GM20431 (cell line): ENCODE measurements around the gene HDHD2.

Source experiments
- in situ Hi-C: fragments of 300-500 bp; cut with MseI, MboI; formaldehyde crosslinking; loops from one replicate; pipeline ENCODE4 v1.15.0; 2020; ENCODE audit warnings: low sequenced_read_pairs; ENCODE audit not compliant: unreplicated experiment

HDHD2 gene

DNA sequence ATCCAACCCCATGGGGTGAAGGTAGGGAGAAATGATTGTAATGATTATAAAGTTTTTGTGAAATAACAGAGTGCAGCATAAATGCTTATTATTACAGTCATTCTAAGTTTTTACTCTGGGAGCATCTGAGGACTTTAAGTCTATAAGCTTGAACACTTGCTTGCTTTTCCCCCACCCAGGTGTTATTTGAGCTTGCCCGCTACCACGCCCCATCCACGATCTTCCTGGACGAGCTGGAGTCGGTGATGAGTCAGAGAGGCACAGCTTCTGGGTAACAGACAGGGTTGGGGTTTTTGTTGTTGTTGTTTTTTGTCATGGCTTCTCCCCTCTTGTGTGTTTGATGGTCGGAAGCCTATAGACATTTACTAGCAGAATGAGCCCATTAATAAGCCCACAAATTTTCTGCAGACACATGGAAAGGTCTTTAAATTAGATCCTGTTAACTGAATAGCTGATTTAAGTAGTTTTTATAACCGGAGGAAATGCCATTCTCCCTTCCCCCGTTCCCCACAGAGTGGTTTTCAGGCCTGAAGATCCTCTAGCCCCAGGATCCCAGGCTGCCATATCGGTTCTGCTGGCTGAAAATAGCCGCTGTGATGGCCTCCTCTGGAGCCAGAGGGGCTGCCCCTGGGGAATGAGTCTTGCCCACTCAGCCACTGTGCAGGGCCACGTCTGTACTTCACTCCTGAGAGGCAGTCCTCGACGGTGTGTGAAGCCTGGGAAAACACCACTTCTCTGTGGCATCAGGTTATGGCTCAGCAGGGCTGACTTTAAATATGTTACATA, 75.0 kb downstream of the HDHD2 start:
- in situ Hi-C loops, result no loop called here

DNA sequence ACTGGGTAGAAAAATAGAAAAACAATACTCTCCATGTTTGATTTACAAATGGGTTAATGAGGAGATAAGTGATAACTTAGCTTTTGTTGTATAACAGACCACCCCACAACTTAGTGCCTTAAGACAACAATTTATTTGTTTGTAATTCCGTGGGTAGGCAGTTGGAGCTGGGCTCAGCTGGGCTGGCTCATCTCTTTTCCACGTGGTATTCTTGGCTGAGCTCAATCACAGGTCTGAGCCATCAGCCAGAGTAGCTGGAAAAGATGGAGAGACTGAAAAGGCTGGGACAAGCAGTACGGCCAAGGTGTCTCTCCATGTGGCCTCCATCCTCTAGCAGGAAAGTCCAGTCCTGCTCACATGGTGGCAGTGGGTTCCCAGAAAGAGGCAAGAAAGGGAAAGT, 82.7 kb downstream of the HDHD2 start:
- in situ Hi-C loops, result no loop called here

DNA sequence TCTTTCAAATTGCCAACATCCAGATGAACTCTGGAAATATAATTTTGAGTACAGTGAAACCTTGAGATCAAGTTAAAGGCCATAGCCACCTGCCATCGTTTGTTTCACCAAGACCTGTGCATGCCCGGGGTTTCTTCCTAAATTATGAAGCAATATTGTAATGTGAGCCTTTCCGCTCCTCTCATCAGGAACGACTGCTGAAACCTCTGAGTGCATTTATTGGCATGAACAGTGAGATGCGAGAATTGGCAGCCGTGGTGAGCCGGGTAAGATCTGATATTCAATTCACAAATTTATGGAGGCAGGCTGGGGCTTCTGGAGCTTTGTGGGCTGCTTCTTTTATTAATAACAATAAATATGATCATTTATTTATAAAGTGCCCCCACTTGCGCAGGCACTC, 87.2 kb downstream of the HDHD2 start:
- in situ Hi-C loops, result no loop called here

DNA sequence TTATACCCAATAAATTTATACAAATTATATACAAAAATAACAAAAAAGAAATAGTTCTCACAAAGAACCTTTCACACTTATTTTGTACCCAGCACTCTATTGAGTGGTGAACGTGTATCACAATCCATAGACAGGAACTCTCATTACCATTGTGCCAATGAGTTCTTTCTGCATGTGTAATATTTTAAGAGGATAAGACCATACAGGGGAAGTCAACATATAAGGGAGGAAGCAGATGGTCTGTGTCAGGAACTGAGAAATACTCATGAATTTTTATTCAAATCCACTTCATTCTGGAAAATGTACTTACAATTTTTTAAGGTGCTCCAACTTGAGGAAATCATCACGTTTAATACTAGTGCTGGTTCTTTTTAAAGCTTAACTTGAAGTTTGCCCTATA, 87.8 kb downstream of the HDHD2 start:
- in situ Hi-C loops, result no loop called here
